ENCODE results near the gene RNF181.

DNA sequence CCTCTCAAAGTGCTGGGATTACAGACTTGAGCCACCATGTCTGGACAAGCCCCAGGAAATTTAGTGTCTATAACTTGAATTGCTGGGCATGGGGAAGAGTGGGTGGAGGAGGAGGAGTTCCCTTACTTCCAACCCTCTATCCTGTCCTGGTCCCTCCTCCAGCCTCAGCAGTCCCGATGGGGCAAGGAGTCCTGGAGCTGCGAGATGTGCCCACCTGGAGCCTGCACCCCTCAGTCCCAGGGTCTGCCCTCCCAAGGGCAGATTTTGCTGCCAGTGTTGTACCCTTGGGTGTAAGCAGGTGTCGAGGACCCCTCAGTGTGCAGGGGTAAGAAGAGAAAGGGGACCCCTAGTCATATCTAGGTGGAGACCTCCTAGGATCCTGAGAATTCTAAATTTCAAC is 15.3 kb upstream of the RNF181 start:
- TF ChIP-seq JUND (IDR thresholded peaks at IDR 0.05): no peak
- TF ChIP-seq EZH2 (IDR thresholded peaks at IDR 0.05): no peak
- TF ChIP-seq, protein P1, sequence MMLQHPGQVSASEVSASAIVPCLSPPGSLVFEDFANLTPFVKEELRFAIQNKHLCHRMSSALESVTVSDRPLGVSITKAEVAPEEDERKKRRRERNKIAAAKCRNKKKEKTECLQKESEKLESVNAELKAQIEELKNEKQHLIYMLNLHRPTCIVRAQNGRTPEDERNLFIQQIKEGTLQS (IDR thresholded peaks at IDR 0.05): no peak
- TF ChIP-seq, protein P2, sequence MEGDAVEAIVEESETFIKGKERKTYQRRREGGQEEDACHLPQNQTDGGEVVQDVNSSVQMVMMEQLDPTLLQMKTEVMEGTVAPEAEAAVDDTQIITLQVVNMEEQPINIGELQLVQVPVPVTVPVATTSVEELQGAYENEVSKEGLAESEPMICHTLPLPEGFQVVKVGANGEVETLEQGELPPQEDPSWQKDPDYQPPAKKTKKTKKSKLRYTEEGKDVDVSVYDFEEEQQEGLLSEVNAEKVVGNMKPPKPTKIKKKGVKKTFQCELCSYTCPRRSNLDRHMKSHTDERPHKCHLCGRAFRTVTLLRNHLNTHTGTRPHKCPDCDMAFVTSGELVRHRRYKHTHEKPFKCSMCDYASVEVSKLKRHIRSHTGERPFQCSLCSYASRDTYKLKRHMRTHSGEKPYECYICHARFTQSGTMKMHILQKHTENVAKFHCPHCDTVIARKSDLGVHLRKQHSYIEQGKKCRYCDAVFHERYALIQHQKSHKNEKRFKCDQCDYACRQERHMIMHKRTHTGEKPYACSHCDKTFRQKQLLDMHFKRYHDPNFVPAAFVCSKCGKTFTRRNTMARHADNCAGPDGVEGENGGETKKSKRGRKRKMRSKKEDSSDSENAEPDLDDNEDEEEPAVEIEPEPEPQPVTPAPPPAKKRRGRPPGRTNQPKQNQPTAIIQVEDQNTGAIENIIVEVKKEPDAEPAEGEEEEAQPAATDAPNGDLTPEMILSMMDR (IDR thresholded peaks at IDR 0.05 in 2 of 3, conservative IDR thresholded peaks at IDR 0.05 in 1 of 3; ENCODE audit: borderline replicate concordance in 1 of 3, insufficient read depth in 1 of 3, low read depth in 2 of 3, low read length in 2 of 3): no peak
- TF ChIP-seq SP1 (IDR thresholded peaks at IDR 0.05; ENCODE audit: low read depth): no peak
- TF ChIP-seq SIN3A (IDR thresholded peaks at IDR 0.05; ENCODE audit: low read depth): no peak
- no peak for TF ChIP-seq YY1 (IDR thresholded peaks at IDR 0.05; ENCODE audit: extremely low read depth, insufficient replicate concordance, low read depth, low read length)
